ENCODE data around the gene APBB1IP. TPM values are rescaled to one million over a fixed set of nuclear protein-coding genes. Genes with fewer than 3 reads are reported as not detected.
"Not testable (repeated sequence)": the region's sequence is repeated elsewhere in the genome, so short reads cannot be mapped to it uniquely, and the experiment has no call there.

APBB1IP gene
- total RNA-seq, 1 experiment from 2014 or later: 0.22 TPM

- H3K9me3 Mint-ChIP-seq: peaks cover 28% of the 10 kb centered on the region
- H3K27ac Mint-ChIP-seq: no peak overlapping the region
- peaks cover 5% of the 10 kb centered on the region for H3K4me1 Mint-ChIP-seq
- no peak for DNase-seq (ENCODE audit: low spot score)
- TF ChIP-seq TEAD4 (CRISPR knock-in tag; IDR thresholded peaks at IDR 0.05) (no peak), RORB (CRISPR knock-in tag; IDR thresholded peaks at IDR 0.05) (no peak), TEAD1 (CRISPR knock-in tag; IDR thresholded peaks at IDR 0.05) (no peak), CREM (CRISPR knock-in tag; IDR thresholded peaks at IDR 0.05) (no peak), NR1H2 (CRISPR knock-in tag; IDR thresholded peaks at IDR 0.05) (no peak), ZSCAN18 (CRISPR knock-in tag; IDR thresholded peaks at IDR 0.05) (no peak), ZNF121 (CRISPR knock-in tag; IDR thresholded peaks at IDR 0.05) (no peak), ZNF219 (CRISPR knock-in tag; IDR thresholded peaks at IDR 0.05; ENCODE audit: borderline replicate concordance) (no peak), SP1 (CRISPR knock-in tag; conservative IDR thresholded peaks at IDR 0.05) (no peak), NFE2L1 (CRISPR knock-in tag; IDR thresholded peaks at IDR 0.05) (no peak), HMGA2 (CRISPR knock-in tag; IDR thresholded peaks at IDR 0.05) (no peak), MXD4 (CRISPR knock-in tag; IDR thresholded peaks at IDR 0.05; ENCODE audit: borderline replicate concordance) (no peak), USF1 (CRISPR knock-in tag; IDR thresholded peaks at IDR 0.05) (no peak)
- TF ChIP-seq, protein P1, sequence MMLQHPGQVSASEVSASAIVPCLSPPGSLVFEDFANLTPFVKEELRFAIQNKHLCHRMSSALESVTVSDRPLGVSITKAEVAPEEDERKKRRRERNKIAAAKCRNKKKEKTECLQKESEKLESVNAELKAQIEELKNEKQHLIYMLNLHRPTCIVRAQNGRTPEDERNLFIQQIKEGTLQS (CRISPR knock-in tag; conservative IDR thresholded peaks at IDR 0.05): no peak
- TF ChIP-seq, protein P2, sequence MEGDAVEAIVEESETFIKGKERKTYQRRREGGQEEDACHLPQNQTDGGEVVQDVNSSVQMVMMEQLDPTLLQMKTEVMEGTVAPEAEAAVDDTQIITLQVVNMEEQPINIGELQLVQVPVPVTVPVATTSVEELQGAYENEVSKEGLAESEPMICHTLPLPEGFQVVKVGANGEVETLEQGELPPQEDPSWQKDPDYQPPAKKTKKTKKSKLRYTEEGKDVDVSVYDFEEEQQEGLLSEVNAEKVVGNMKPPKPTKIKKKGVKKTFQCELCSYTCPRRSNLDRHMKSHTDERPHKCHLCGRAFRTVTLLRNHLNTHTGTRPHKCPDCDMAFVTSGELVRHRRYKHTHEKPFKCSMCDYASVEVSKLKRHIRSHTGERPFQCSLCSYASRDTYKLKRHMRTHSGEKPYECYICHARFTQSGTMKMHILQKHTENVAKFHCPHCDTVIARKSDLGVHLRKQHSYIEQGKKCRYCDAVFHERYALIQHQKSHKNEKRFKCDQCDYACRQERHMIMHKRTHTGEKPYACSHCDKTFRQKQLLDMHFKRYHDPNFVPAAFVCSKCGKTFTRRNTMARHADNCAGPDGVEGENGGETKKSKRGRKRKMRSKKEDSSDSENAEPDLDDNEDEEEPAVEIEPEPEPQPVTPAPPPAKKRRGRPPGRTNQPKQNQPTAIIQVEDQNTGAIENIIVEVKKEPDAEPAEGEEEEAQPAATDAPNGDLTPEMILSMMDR (IDR thresholded peaks at IDR 0.05): no peak
- TF ChIP-seq, protein P3, sequence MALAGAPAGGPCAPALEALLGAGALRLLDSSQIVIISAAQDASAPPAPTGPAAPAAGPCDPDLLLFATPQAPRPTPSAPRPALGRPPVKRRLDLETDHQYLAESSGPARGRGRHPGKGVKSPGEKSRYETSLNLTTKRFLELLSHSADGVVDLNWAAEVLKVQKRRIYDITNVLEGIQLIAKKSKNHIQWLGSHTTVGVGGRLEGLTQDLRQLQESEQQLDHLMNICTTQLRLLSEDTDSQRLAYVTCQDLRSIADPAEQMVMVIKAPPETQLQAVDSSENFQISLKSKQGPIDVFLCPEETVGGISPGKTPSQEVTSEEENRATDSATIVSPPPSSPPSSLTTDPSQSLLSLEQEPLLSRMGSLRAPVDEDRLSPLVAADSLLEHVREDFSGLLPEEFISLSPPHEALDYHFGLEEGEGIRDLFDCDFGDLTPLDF (CRISPR knock-in tag; IDR thresholded peaks at IDR 0.05): no peak
- TF ChIP-seq, protein P4, sequence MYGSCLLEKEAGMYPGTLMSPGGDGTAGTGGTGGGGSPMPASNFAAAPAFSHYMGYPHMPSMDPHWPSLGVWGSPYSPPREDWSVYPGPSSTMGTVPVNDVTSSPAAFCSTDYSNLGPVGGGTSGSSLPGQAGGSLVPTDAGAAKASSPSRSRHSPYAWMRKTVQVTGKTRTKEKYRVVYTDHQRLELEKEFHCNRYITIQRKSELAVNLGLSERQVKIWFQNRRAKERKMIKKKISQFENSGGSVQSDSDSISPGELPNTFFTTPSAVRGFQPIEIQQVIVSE (CRISPR knock-in tag; IDR thresholded peaks at IDR 0.05; ENCODE audit: borderline replicate concordance): no peak
- TF ChIP-seq, protein P5, sequence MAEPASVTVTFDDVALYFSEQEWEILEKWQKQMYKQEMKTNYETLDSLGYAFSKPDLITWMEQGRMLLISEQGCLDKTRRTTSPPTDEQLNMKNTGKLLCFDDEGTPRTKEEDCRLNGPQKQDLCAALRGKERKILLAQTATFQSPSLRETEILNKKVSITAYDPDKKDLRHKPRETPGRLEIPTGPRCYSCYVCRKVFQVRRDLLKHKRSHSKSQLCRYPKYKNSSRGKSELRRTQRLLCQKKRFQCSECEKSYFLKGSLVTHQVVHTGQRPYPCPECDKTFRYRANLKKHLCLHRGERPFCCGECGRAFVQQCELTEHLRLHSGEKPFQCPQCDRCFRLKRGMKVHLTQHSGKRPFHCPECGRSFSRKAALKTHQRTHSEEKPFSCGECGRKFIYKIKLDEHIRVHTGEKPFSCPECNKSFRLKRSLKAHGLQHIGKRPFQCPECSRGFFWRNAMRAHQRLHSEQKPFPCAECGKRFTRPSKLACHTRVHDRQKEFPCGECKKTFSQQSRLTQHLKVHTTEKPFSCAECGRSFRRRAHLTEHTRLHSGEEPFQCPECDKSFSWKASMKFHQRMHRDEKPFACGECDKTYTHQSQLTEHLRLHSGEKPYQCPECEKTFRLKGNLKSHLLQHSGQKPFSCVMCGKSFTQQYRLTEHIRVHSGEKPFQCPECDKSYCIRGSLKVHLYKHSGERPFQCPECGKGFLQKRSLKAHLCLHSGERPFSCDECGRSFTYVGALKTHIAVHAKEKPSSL (CRISPR knock-in tag; conservative IDR thresholded peaks at IDR 0.05): no peak
- TF ChIP-seq, protein P6, sequence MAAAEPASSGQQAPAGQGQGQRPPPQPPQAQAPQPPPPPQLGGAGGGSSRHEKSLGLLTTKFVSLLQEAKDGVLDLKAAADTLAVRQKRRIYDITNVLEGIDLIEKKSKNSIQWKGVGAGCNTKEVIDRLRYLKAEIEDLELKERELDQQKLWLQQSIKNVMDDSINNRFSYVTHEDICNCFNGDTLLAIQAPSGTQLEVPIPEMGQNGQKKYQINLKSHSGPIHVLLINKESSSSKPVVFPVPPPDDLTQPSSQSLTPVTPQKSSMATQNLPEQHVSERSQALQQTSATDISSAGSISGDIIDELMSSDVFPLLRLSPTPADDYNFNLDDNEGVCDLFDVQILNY (CRISPR knock-in tag; IDR thresholded peaks at IDR 0.05): no peak
- ATAC-seq: no peak
- no peak overlapping the region for H3K4me3 Mint-ChIP-seq
- ChIA-PET CTCF (no interaction called here), POLR2A (interaction anchor here (0.7 kb wide), 1 partner anchor 149 kb away, joined by 3 read pairs; no protein-coding TSS in a partner anchor)
- H3K36me3 Mint-ChIP-seq: peaks cover 12% of the 10 kb centered on the region
- no peaks in the 10 kb centered on the region for H3K27me3 Mint-ChIP-seq (ENCODE audit: low read depth)
Measured at GRCh38 chr10:26574783-26575182, 136.6 kb downstream of the APBB1IP start.

DNA sequence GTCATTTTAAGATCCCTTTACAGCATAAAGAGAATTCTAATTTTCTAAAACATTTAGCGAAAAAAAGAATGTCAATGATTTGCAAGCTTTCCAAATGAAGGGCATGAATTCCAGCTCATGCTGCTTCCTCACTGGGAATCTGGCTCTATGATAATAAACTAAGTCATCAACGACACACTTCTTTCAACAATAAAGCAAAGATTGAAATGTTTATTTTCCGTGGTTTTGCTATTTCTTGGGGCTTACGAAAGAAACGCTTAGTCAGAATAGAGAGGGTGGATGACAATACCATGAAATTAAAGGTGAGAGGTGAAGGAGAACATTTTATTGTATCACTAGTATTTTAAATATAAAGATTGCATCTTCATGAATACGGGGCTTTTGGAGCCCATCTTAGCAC, 140.2 kb downstream of the APBB1IP start:
- H3K4me3 Mint-ChIP-seq; DNase-seq (ENCODE audit: low spot score); POLR2A ChIA-PET; CTCF ChIA-PET; H3K27me3 Mint-ChIP-seq (ENCODE audit: low read depth); ATAC-seq; H3K4me1 Mint-ChIP-seq; H3K27ac Mint-ChIP-seq: not testable (repeated sequence)
- Mint-ChIP-seq H3K9me3 (peaks cover 18% of the 10 kb centered on the region), H3K36me3 (peaks cover 12% of the 10 kb centered on the region)
